ENCODE data around the gene TMEM175.

TMEM175 gene

DNA sequence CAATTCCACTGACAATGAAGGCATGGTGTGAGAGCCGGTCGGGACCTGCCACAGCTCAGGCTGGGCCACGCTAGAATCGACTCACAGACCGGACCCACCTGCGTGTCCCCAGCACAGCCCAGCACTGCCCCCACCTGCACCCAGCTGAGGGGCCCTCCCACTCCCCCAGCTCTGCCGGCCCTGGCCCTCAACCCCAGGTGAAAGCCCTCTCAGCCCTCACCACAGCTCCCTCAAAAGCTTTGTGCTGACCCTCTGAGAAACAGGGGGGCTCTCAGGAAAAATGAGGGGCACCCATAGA is 25.2 kb upstream of the TMEM175 start:
- TF ChIP-seq, protein P1, sequence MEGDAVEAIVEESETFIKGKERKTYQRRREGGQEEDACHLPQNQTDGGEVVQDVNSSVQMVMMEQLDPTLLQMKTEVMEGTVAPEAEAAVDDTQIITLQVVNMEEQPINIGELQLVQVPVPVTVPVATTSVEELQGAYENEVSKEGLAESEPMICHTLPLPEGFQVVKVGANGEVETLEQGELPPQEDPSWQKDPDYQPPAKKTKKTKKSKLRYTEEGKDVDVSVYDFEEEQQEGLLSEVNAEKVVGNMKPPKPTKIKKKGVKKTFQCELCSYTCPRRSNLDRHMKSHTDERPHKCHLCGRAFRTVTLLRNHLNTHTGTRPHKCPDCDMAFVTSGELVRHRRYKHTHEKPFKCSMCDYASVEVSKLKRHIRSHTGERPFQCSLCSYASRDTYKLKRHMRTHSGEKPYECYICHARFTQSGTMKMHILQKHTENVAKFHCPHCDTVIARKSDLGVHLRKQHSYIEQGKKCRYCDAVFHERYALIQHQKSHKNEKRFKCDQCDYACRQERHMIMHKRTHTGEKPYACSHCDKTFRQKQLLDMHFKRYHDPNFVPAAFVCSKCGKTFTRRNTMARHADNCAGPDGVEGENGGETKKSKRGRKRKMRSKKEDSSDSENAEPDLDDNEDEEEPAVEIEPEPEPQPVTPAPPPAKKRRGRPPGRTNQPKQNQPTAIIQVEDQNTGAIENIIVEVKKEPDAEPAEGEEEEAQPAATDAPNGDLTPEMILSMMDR (IDR thresholded peaks at IDR 0.05; ENCODE audit: insufficient read depth, low read length): no peak
- TF ChIP-seq POLR2AphosphoS5 (IDR thresholded peaks at IDR 0.05; ENCODE audit: low read depth) (no peak), SPI1 (IDR thresholded peaks at IDR 0.05; ENCODE audit: borderline replicate concordance, low read depth) (no peak), GABPA (IDR thresholded peaks at IDR 0.05; ENCODE audit: low read depth) (no peak)
- TF ChIP-seq, protein P2, sequence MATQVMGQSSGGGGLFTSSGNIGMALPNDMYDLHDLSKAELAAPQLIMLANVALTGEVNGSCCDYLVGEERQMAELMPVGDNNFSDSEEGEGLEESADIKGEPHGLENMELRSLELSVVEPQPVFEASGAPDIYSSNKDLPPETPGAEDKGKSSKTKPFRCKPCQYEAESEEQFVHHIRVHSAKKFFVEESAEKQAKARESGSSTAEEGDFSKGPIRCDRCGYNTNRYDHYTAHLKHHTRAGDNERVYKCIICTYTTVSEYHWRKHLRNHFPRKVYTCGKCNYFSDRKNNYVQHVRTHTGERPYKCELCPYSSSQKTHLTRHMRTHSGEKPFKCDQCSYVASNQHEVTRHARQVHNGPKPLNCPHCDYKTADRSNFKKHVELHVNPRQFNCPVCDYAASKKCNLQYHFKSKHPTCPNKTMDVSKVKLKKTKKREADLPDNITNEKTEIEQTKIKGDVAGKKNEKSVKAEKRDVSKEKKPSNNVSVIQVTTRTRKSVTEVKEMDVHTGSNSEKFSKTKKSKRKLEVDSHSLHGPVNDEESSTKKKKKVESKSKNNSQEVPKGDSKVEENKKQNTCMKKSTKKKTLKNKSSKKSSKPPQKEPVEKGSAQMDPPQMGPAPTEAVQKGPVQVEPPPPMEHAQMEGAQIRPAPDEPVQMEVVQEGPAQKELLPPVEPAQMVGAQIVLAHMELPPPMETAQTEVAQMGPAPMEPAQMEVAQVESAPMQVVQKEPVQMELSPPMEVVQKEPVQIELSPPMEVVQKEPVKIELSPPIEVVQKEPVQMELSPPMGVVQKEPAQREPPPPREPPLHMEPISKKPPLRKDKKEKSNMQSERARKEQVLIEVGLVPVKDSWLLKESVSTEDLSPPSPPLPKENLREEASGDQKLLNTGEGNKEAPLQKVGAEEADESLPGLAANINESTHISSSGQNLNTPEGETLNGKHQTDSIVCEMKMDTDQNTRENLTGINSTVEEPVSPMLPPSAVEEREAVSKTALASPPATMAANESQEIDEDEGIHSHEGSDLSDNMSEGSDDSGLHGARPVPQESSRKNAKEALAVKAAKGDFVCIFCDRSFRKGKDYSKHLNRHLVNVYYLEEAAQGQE (IDR thresholded peaks at IDR 0.05; ENCODE audit: insufficient replicate concordance, low read depth): no peak
- no peak overlapping the region for H3K27ac ChIP-seq (replicated peaks)
- no peak overlapping the region for H3K4me3 ChIP-seq (replicated peaks; ENCODE audit: insufficient read depth, low read length)
- no peak for DNase-seq (ENCODE audit: low read depth in 1 of 2, low spot score in 1 of 2)
- no peaks in the 10 kb centered on the region for H3K27me3 ChIP-seq (ENCODE audit: insufficient read depth, poor library complexity, severe bottlenecking)

- Histone ChIP-seq H3K4me3 (replicated peaks; ENCODE audit: insufficient read depth, low read length) (no peak overlapping the region), H3K27me3 (ENCODE audit: insufficient read depth, poor library complexity, severe bottlenecking) (no peaks in the 10 kb centered on the region), H3K27ac (replicated peaks) (no peak overlapping the region)
- DNase-seq (ENCODE audit: low read depth in 1 of 2, low spot score in 1 of 2): no peak
- TF ChIP-seq, protein P1 (IDR thresholded peaks at IDR 0.05; ENCODE audit: insufficient read depth, low read length): no peak
- TF ChIP-seq, protein P2 (IDR thresholded peaks at IDR 0.05; ENCODE audit: insufficient replicate concordance, low read depth): no peak
- TF ChIP-seq GABPA (IDR thresholded peaks at IDR 0.05; ENCODE audit: low read depth) (no peak), SPI1 (IDR thresholded peaks at IDR 0.05; ENCODE audit: borderline replicate concordance, low read depth) (no peak), POLR2AphosphoS5 (IDR thresholded peaks at IDR 0.05; ENCODE audit: low read depth) (no peak)
These were observed 24.4 kb upstream of the TMEM175 start for GRCh38 chr4:907691-908425.

- H3K27me3 ChIP-seq (ENCODE audit: insufficient read depth, poor library complexity, severe bottlenecking): no peaks in the 10 kb centered on the region
- no peak overlapping the region for H3K4me3 ChIP-seq (replicated peaks; ENCODE audit: insufficient read depth, low read length)
- no peak for DNase-seq (ENCODE audit: low read depth in 1 of 2, low spot score in 1 of 2)
- TF ChIP-seq POLR2AphosphoS5 (IDR thresholded peaks at IDR 0.05; ENCODE audit: low read depth) (no peak), SPI1 (IDR thresholded peaks at IDR 0.05; ENCODE audit: borderline replicate concordance, low read depth) (no peak), GABPA (IDR thresholded peaks at IDR 0.05; ENCODE audit: low read depth) (no peak)
- TF ChIP-seq, protein P2 (IDR thresholded peaks at IDR 0.05; ENCODE audit: insufficient replicate concordance, low read depth): no peak
- TF ChIP-seq, protein P1 (IDR thresholded peaks at IDR 0.05; ENCODE audit: insufficient read depth, low read length): no peak
- no peak overlapping the region for H3K27ac ChIP-seq (replicated peaks)
These were observed 23.1 kb upstream of the TMEM175 start for GRCh38 chr4:909131-909571.

All from HL-60 (cell line).